Hepatocyte (in vitro differentiated cells): ENCODE measurements around the gene FOS.

Experiments
- CTCF ChIP-seq: fragments of 200-600 bp; sonication (generic); IDR thresholded peaks from 2 replicates; pipeline ENCODE4 v1.5.1; 2016; ENCODE audit warnings: antibody characterized with exemption, mild to moderate bottlenecking; ENCODE audit not compliant: poor library complexity
- EZH2 ChIP-seq: fragments of 200-600 bp; sonication (generic); IDR thresholded peaks from 2 replicates; pipeline ENCODE4 v1.6.1; 2016; ENCODE audit warnings: antibody characterized with exemption, mild to moderate bottlenecking, borderline replicate concordance
- EZH2phosphoT487 ChIP-seq: fragments of 200-600 bp; sonication (generic); IDR thresholded peaks from one replicate; pipeline ENCODE4 v1.6.1; 2018; ENCODE audit warnings: antibody characterized with exemption, mild to moderate bottlenecking, low read depth, moderate library complexity; ENCODE audit not compliant: unreplicated experiment, severe bottlenecking

DNA sequence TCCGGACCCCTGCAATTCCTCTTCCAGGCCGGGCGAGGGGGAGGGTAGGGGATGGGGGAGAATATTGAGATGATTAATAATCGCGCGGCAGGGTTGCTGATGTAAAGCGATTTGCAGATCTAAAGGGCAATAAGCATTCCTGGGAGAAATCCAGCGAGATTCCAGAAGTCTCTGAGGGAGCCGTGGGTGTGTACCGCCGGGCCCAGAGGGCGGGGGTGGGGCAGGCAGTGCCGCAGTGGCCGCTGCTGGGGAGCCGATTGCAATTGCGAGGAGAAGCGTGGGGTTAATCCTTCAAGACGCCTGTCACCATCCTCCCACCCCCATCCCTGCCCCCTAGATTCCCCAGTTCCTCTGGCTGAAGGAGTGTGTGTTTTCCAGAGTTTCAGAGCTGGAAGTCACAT is 16.4 kb downstream of the FOS start:
- TF ChIP-seq CTCF (no peak), EZH2phosphoT487 (no peak), EZH2 (no peak)
